Uterus (tissue), 2 donors: ENCODE data around the gene ITIH2.

ENCODE experiments used
- CTCF ChIP-seq, 4 experiments: fragments of 200-600 bp in 2 of 4; fragments of 450-650 bp in 2 of 4; sonication (generic) in 2 of 4; IDR thresholded peaks; one replicate each; pipeline ENCODE4 v1.5.1; 2016 to 2019; ENCODE audit warnings: antibody characterized with exemption in 4 of 4, mild to moderate bottlenecking in 2 of 4, moderate library complexity in 1 of 4
- POLR2A ChIP-seq, 2 donors: fragments of 450-650 bp; IDR thresholded peaks; one replicate each; pipeline ENCODE4 v1.6.1; 2016; ENCODE audit warnings: antibody characterized with exemption in 2 of 2, mild to moderate bottlenecking in 1 of 2, moderate library complexity in 1 of 2

- TF ChIP-seq CTCF (IDR thresholded peaks at IDR 0.05) (no peak), POLR2A (IDR thresholded peaks at IDR 0.05) (no peak)
These were observed 19.9 kb downstream of the ITIH2 start for GRCh38 chr10:7722927-7723529.
